ENCODE measurements around the gene AK8. TPM values are rescaled to one million over a fixed set of nuclear protein-coding genes. Genes with fewer than 3 reads are reported as not detected.

The AK8 gene
- total RNA-seq, 6 donors from 2014 or later, result 0.44 to 8.4 (median 3.6) TPM

DNA sequence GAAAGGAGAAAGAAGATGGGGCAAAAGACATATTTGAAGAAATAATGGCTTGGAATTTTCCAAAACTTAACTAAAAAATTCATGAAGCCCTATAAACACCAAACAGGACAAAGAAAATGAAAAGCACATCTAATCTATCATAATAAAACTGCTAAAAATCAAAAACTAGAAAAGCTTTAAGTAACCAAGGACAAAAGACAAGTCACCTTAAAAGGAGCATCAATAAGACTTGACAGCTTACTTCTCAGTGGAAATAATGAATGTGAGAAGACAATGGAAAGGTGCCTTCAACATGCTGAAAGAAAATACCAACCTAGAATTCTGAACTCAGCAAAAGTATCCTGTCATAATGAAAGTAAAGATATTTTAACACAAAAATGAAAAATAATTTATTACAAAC is 180.9 kb downstream of the AK8 start:
- ATAC-seq (ENCODE audit: low FRiP score in 2 of 2) (no peak), DNase-seq (no peak)
- no peaks in the 10 kb centered on the region for H3K36me3 ChIP-seq
- peaks cover 0 to 3% (median 0%) of the 10 kb centered on the region in 4 donors for H3K4me1 ChIP-seq
- H3K4me3 ChIP-seq, result no peak overlapping the region
- no peak overlapping the region for H3K27ac ChIP-seq
- no peak for TF ChIP-seq POLR2AphosphoS5 (IDR thresholded peaks at IDR 0.05)
- TF ChIP-seq EP300 (IDR thresholded peaks at IDR 0.05), result no peak
- no peak for TF ChIP-seq POLR2A (IDR thresholded peaks at IDR 0.05)
- TF ChIP-seq, protein P1, sequence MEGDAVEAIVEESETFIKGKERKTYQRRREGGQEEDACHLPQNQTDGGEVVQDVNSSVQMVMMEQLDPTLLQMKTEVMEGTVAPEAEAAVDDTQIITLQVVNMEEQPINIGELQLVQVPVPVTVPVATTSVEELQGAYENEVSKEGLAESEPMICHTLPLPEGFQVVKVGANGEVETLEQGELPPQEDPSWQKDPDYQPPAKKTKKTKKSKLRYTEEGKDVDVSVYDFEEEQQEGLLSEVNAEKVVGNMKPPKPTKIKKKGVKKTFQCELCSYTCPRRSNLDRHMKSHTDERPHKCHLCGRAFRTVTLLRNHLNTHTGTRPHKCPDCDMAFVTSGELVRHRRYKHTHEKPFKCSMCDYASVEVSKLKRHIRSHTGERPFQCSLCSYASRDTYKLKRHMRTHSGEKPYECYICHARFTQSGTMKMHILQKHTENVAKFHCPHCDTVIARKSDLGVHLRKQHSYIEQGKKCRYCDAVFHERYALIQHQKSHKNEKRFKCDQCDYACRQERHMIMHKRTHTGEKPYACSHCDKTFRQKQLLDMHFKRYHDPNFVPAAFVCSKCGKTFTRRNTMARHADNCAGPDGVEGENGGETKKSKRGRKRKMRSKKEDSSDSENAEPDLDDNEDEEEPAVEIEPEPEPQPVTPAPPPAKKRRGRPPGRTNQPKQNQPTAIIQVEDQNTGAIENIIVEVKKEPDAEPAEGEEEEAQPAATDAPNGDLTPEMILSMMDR (IDR thresholded peaks at IDR 0.05), result no peak
- peaks cover 9 to 21% (median 20%) of the 10 kb centered on the region in 4 donors for H3K9me3 ChIP-seq
- H3K27me3 ChIP-seq, result no peaks in the 10 kb centered on the region

DNA sequence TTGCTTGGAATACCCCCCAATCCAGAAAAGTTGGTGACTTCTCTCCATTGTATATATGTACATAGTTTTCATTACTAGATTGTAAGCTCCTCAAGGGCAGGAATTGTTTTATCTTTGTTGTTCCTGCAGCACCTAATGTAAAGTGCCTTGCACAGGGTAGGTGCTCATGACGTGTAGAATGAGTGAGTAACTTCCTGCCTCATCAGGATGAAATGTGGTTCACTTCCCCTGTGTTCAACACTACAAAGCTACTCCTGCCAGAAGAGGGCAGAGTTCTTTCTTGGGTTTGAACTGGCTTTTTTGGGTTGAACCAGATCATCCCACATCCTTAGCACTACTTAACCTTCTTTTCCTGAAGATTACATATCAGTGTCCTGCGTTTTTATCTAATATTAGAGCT is 183.9 kb downstream of the AK8 start:
- Histone ChIP-seq H3K27ac (no peak overlapping the region), H3K36me3 (peaks cover 2 to 24% (median 12%) of the 10 kb centered on the region in 4 donors), H3K4me3 (no peak overlapping the region), H3K27me3 (no peaks in the 10 kb centered on the region), H3K9me3 (peaks cover 9 to 21% (median 20%) of the 10 kb centered on the region in 4 donors), H3K4me1 (no peaks in the 10 kb centered on the region)
- no peak for DNase-seq
- ATAC-seq (ENCODE audit: low FRiP score in 2 of 2), result peak in 1 of 2 donors; percentile 24
- TF ChIP-seq POLR2A (IDR thresholded peaks at IDR 0.05) (no peak), EP300 (IDR thresholded peaks at IDR 0.05) (no peak), POLR2AphosphoS5 (IDR thresholded peaks at IDR 0.05) (no peak)
- TF ChIP-seq, protein P1 (IDR thresholded peaks at IDR 0.05), result no peak
- 28 to 34% methylated on average over 2 of the region's 2 CpGs for WGBS, 2 donors

DNA sequence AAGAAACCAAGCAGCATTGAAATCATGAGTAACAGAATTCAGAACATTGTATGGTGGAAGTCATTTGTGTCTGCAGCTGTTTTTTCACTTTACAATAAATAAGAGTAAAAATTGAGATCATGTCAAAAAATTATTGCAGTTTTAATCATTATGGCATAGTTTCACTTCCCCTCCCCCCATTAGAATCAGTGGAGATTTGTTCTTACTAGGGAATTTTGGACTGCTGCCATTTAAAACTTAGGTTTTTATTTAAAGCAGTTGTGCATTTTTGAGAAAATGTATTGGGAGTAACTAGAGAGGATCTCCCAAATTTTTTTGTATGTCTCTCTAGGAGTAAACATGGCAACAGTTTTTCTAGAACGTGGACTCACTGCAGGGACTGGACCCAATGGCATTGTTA is 187.4 kb downstream of the AK8 start:
- H3K9me3 ChIP-seq, result no peaks in the 10 kb centered on the region
- DNase-seq, result no peak
- no peaks in the 10 kb centered on the region for H3K4me1 ChIP-seq
- no peaks in the 10 kb centered on the region for H3K27me3 ChIP-seq
- 88 to 94% methylated on average over 1 of the region's 1 CpG for WGBS, 2 donors
- H3K36me3 ChIP-seq, result peaks cover 19 to 59% (median 32%) of the 10 kb centered on the region in 4 donors
- no peak overlapping the region for H3K4me3 ChIP-seq
- H3K27ac ChIP-seq, result no peak overlapping the region
- ATAC-seq (ENCODE audit: low FRiP score in 2 of 2), result no peak
- no peak for TF ChIP-seq POLR2AphosphoS5 (IDR thresholded peaks at IDR 0.05)
- TF ChIP-seq, protein P1 (IDR thresholded peaks at IDR 0.05), result no peak
- no peak for TF ChIP-seq EP300 (IDR thresholded peaks at IDR 0.05)
- no peak for TF ChIP-seq POLR2A (IDR thresholded peaks at IDR 0.05)

DNA sequence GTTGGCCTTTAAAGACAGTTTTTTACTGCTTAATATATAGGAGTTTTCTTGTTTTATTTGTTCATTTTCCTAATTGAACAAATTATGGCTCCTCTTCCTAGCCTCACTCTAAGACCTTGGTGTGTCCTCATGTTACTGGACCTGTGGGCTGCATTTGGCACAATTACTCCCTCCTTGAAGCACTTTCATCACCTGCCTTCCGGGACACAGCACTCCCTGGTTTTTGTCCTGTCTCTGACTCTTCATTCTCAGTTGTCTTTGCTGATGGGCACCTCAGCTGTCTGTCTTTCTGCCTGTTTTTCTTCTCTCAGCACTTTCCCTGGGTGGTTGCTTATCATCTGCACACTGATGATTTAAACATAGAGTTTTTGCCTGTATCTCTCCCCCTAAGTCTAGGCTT is 194.2 kb downstream of the AK8 start:
- TF ChIP-seq POLR2A (IDR thresholded peaks at IDR 0.05) (no peak), EP300 (IDR thresholded peaks at IDR 0.05) (no peak), POLR2AphosphoS5 (IDR thresholded peaks at IDR 0.05) (no peak)
- TF ChIP-seq, protein P1 (IDR thresholded peaks at IDR 0.05), result no peak
- no peak overlapping the region for H3K4me3 ChIP-seq
- no peaks in the 10 kb centered on the region for H3K4me1 ChIP-seq
- 92 to 100% methylated on average over 1 of the region's 1 CpG for WGBS, 2 donors
- H3K27me3 ChIP-seq, result no peaks in the 10 kb centered on the region
- H3K36me3 ChIP-seq, result peaks cover 25 to 81% (median 49%) of the 10 kb centered on the region in 4 donors
- DNase-seq (no peak), ATAC-seq (ENCODE audit: low FRiP score in 2 of 2) (no peak)
- H3K9me3 ChIP-seq, result no peaks in the 10 kb centered on the region
- no peak overlapping the region for H3K27ac ChIP-seq

DNA sequence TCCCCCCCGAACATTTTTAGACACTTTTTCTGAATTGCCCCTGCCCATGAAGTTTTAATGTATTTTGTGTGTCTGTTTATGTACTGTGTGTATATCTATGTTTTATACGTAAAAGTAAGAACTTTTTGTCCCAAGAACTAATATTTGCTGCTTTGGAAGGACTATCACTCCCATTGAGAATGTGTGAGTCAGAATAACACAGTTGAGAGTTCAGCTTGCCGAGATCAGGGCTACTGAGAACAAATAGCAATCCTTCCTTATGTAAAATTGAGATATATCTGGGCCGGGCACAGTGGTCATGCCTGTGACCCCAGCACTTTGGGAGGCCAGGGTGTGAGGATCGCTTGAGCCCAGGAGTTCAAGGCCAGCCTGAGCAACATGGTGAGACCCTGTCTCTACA is 196.5 kb downstream of the AK8 start:
- Histone ChIP-seq H3K27me3 (no peaks in the 10 kb centered on the region), H3K27ac (no peak overlapping the region), H3K4me1 (no peaks in the 10 kb centered on the region), H3K4me3 (no peak overlapping the region), H3K36me3 (peaks cover 22 to 69% (median 47%) of the 10 kb centered on the region in 4 donors), H3K9me3 (no peaks in the 10 kb centered on the region)
- DNase-seq, result no peak
- 76 to 77% methylated on average over 5 of the region's 5 CpGs for WGBS, 2 donors
- TF ChIP-seq POLR2AphosphoS5 (IDR thresholded peaks at IDR 0.05) (no peak), EP300 (IDR thresholded peaks at IDR 0.05) (no peak), POLR2A (IDR thresholded peaks at IDR 0.05) (no peak)
- TF ChIP-seq, protein P1 (IDR thresholded peaks at IDR 0.05), result no peak
- no peak for ATAC-seq (ENCODE audit: low FRiP score in 2 of 2)
